RPMI7951 (cell line): ENCODE data around the gene PDE9A. TPM values are rescaled to one million over a fixed set of nuclear protein-coding genes. Genes with fewer than 3 reads are reported as not detected.
"Not testable (repeated sequence)": the region's sequence is repeated elsewhere in the genome, so short reads cannot be mapped to it uniquely, and the experiment has no call there.

ENCODE experiments used
- DNase-seq: peaks from one replicate; pipeline ENCODE4 v3.0.0-alpha.2; 2012; ENCODE audit warnings: low read depth
- total RNA-seq: library from RNA; depleted of rRNA; stranded (reverse); fragments of >200 nt; shearing (Covaris generic); gene quantifications from 2 replicates; pipeline ENCODE4 v1.2.3, GENCODE V29; 2014; rRNA removed

PDE9A gene
- not detected in 2 replicates for total RNA-seq

- DNase-seq, result no peak
Observed at GRCh38 chr21:42653231-42654061, at the start of gene PDE9A. PDE9A (plus strand) TSS chr21:42653621; CDS start chr21:42653815, 194 bp downstream.

- no peak for DNase-seq
Observed at GRCh38 chr21:42607102-42607501, 46.3 kb upstream of the PDE9A start.

- DNase-seq, result no peak
Observed at GRCh38 chr21:42607525-42608102, 45.8 kb upstream of the PDE9A start.

- DNase-seq, result no peak
Observed at GRCh38 chr21:42608446-42608845, 45.0 kb upstream of the PDE9A start.

GRCh38 chr21:42609811-42610210 lies 43.6 kb upstream of the PDE9A start:
- no peak for DNase-seq

GRCh38 chr21:42611852-42612251 lies 41.6 kb upstream of the PDE9A start:
- no peak for DNase-seq

GRCh38 chr21:42612390-42612789 lies 41.0 kb upstream of the PDE9A start:
- DNase-seq, result no peak

- DNase-seq, result no peak
Observed at GRCh38 chr21:42613756-42614155, 39.7 kb upstream of the PDE9A start.

- no peak for DNase-seq
Observed at GRCh38 chr21:42614396-42614795, 39.0 kb upstream of the PDE9A start.

GRCh38 chr21:42614811-42615351 lies 38.5 kb upstream of the PDE9A start:
- DNase-seq, result peak; percentile 22

GRCh38 chr21:42615377-42615776 lies 38.0 kb upstream of the PDE9A start:
- not testable (repeated sequence) for DNase-seq

- no peak for DNase-seq
Observed at GRCh38 chr21:42615924-42616323, 37.5 kb upstream of the PDE9A start.

- DNase-seq, result no peak
Observed at GRCh38 chr21:42616446-42616845, 37.0 kb upstream of the PDE9A start.

GRCh38 chr21:42616941-42617340 lies 36.5 kb upstream of the PDE9A start:
- no peak for DNase-seq

- no peak for DNase-seq
Observed at GRCh38 chr21:42617486-42617885, 35.9 kb upstream of the PDE9A start.

- no peak for DNase-seq
Observed at GRCh38 chr21:42618707-42619102, 34.7 kb upstream of the PDE9A start.

- no peak for DNase-seq
Observed at GRCh38 chr21:42619166-42619565, 34.3 kb upstream of the PDE9A start.

GRCh38 chr21:42619841-42620240 lies 33.6 kb upstream of the PDE9A start:
- DNase-seq, result no peak

GRCh38 chr21:42621166-42621818 lies 32.1 kb upstream of the PDE9A start:
- DNase-seq, result peak; percentile 17

GRCh38 chr21:42621819-42622177 lies 31.6 kb upstream of the PDE9A start:
- no peak for DNase-seq

GRCh38 chr21:42622284-42622683 lies 31.1 kb upstream of the PDE9A start:
- no peak for DNase-seq

GRCh38 chr21:42623694-42624093 lies 29.7 kb upstream of the PDE9A start:
- DNase-seq, result no peak
